ENCODE results near the gene ZBTB43. TPM values are rescaled to one million over a fixed set of nuclear protein-coding genes. Genes with fewer than 3 reads are reported as not detected.
"Not testable (repeated sequence)": the region's sequence is repeated elsewhere in the genome, so short reads cannot be mapped to it uniquely, and the experiment has no call there.

Gene ZBTB43
- polyA plus RNA-seq, 1 donor from 2014 or later: 12.3 TPM

DNA sequence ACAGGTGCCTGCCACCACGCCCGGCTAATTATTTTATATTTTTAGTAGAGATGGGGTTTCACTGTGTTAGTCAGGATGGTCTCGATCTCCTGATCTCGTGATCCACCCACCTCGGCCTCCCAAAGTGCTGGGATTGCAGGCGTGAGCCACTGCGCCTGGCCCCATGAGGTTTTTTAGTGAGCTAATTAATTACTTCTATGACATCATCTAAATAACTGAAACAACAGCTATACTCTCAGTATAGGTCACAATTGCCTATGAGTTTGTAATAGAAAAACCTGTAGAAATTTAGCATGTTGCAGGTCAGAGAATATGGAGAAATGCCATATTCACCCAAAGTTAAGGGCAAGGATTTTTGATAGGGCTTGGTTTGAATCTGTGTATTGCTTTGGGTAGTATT lies 12.8 kb downstream of the ZBTB43 start:
- Histone ChIP-seq H3K9me3 (ENCODE audit: low read length) (peaks cover 13% of the 10 kb centered on the region), H3K79me2 (replicated peaks; ENCODE audit: insufficient read depth, low read length) (peaks cover 15% of the 10 kb centered on the region)
- H4K20me1 ChIP-seq (ENCODE audit: insufficient read depth); H3K4me3 ChIP-seq (ENCODE audit: low read length); H2AFZ ChIP-seq (ENCODE audit: low read depth, low read length); H3K27me3 ChIP-seq (ENCODE audit: insufficient read depth, low read depth, low read length); H3K9ac ChIP-seq (ENCODE audit: low read length); H3F3A ChIP-seq (ENCODE audit: insufficient read depth, low read length, poor library complexity, severe bottlenecking); H3K36me3 ChIP-seq (ENCODE audit: insufficient read depth, low read length); H3K27ac ChIP-seq (ENCODE audit: low read length); H3K9me2 ChIP-seq (ENCODE audit: insufficient read depth, low read length); H3K4me2 ChIP-seq (ENCODE audit: low read length): not testable (repeated sequence)

DNA sequence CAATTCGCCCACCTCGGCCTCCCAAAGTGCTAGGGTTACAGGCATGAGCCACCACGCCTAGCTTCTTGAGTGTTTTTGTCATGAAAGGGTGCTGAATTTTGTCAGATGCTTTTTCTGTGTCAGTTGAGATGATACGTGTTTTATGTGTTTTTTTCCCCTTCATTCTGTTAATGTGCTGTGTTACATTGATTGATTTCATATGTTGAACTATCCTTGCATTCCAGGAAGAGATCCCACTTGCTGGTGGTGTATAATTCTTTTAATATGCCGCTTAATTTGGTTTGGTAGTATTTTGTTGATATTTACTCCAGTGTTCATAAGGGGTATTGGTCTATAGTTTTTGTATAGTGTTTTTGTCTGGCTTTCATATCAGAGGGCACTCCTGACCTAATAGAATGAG lies 13.6 kb downstream of the ZBTB43 start:
- no peak for TF ChIP-seq EZH2 (IDR thresholded peaks at IDR 0.05; ENCODE audit: borderline replicate concordance, insufficient read depth, low read length, poor library complexity, severe bottlenecking)
- TF ChIP-seq POLR2AphosphoS5 (IDR thresholded peaks at IDR 0.05): no peak
- no peak for TF ChIP-seq TAF1 (IDR thresholded peaks at IDR 0.05; ENCODE audit: low read depth)
- no peak for TF ChIP-seq SMC3 (conservative IDR thresholded peaks at IDR 0.05; ENCODE audit: poor library complexity)
- TF ChIP-seq, protein P1, sequence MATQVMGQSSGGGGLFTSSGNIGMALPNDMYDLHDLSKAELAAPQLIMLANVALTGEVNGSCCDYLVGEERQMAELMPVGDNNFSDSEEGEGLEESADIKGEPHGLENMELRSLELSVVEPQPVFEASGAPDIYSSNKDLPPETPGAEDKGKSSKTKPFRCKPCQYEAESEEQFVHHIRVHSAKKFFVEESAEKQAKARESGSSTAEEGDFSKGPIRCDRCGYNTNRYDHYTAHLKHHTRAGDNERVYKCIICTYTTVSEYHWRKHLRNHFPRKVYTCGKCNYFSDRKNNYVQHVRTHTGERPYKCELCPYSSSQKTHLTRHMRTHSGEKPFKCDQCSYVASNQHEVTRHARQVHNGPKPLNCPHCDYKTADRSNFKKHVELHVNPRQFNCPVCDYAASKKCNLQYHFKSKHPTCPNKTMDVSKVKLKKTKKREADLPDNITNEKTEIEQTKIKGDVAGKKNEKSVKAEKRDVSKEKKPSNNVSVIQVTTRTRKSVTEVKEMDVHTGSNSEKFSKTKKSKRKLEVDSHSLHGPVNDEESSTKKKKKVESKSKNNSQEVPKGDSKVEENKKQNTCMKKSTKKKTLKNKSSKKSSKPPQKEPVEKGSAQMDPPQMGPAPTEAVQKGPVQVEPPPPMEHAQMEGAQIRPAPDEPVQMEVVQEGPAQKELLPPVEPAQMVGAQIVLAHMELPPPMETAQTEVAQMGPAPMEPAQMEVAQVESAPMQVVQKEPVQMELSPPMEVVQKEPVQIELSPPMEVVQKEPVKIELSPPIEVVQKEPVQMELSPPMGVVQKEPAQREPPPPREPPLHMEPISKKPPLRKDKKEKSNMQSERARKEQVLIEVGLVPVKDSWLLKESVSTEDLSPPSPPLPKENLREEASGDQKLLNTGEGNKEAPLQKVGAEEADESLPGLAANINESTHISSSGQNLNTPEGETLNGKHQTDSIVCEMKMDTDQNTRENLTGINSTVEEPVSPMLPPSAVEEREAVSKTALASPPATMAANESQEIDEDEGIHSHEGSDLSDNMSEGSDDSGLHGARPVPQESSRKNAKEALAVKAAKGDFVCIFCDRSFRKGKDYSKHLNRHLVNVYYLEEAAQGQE (IDR thresholded peaks at IDR 0.05; ENCODE audit: borderline replicate concordance): no peak
- no peak for TF ChIP-seq RAD21 (conservative IDR thresholded peaks at IDR 0.05)
- no peak for TF ChIP-seq EP300 (conservative IDR thresholded peaks at IDR 0.05; ENCODE audit: poor library complexity, severe bottlenecking)
- TF ChIP-seq, protein P2, sequence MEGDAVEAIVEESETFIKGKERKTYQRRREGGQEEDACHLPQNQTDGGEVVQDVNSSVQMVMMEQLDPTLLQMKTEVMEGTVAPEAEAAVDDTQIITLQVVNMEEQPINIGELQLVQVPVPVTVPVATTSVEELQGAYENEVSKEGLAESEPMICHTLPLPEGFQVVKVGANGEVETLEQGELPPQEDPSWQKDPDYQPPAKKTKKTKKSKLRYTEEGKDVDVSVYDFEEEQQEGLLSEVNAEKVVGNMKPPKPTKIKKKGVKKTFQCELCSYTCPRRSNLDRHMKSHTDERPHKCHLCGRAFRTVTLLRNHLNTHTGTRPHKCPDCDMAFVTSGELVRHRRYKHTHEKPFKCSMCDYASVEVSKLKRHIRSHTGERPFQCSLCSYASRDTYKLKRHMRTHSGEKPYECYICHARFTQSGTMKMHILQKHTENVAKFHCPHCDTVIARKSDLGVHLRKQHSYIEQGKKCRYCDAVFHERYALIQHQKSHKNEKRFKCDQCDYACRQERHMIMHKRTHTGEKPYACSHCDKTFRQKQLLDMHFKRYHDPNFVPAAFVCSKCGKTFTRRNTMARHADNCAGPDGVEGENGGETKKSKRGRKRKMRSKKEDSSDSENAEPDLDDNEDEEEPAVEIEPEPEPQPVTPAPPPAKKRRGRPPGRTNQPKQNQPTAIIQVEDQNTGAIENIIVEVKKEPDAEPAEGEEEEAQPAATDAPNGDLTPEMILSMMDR (IDR thresholded peaks at IDR 0.05; ENCODE audit: poor library complexity, severe bottlenecking): no peak
- no peak for TF ChIP-seq MXI1 (conservative IDR thresholded peaks at IDR 0.05; ENCODE audit: poor library complexity, severe bottlenecking)
- Histone ChIP-seq H3K27me3 (ENCODE audit: insufficient read depth, low read depth, low read length) (no peaks in the 10 kb centered on the region), H3K27ac (ENCODE audit: low read length) (no peak overlapping the region), H3K4me3 (ENCODE audit: low read length) (no peak overlapping the region), H4K20me1 (ENCODE audit: insufficient read depth) (no peaks in the 10 kb centered on the region), H3K4me2 (ENCODE audit: low read length) (no peak overlapping the region), H3K9me2 (ENCODE audit: insufficient read depth, low read length) (no peaks in the 10 kb centered on the region), H2AFZ (ENCODE audit: low read depth, low read length) (no peak overlapping the region), H3K9ac (ENCODE audit: low read length) (no peak overlapping the region), H3K9me3 (ENCODE audit: low read length) (peaks cover 13% of the 10 kb centered on the region), H3F3A (ENCODE audit: insufficient read depth, low read length, poor library complexity, severe bottlenecking) (no peaks in the 10 kb centered on the region), H3K36me3 (ENCODE audit: insufficient read depth, low read length) (no peaks in the 10 kb centered on the region), H3K79me2 (replicated peaks; ENCODE audit: insufficient read depth, low read length) (peaks cover 12% of the 10 kb centered on the region)

DNA sequence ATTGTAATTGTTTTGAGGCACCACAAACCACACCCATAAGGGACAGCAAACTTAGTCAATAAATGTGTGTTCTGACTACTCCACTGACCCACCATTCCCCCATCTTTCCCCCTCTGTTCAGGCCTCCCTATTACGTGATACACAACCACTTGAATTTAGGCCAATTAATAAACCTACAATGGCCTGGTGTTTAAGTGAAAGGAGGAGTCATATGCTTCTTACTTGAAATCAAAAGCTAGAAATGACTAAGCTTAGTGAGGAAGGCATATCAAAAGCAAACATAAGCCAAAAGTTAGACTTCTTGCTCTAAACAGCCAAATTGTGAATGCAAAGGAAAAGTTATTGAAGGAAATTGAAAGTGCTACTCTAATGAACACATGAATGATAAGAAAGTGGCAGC lies 14.6 kb downstream of the ZBTB43 start:
- H4K20me1 ChIP-seq (ENCODE audit: insufficient read depth): no peaks in the 10 kb centered on the region
- TF ChIP-seq MXI1 (conservative IDR thresholded peaks at IDR 0.05; ENCODE audit: poor library complexity, severe bottlenecking): no peak
- TF ChIP-seq, protein P1 (IDR thresholded peaks at IDR 0.05; ENCODE audit: borderline replicate concordance): no peak
- TF ChIP-seq, protein P2 (IDR thresholded peaks at IDR 0.05; ENCODE audit: poor library complexity, severe bottlenecking): no peak
- TF ChIP-seq SMC3 (conservative IDR thresholded peaks at IDR 0.05; ENCODE audit: poor library complexity): no peak
- no peak for TF ChIP-seq POLR2AphosphoS5 (IDR thresholded peaks at IDR 0.05)
- TF ChIP-seq EZH2 (IDR thresholded peaks at IDR 0.05; ENCODE audit: borderline replicate concordance, insufficient read depth, low read length, poor library complexity, severe bottlenecking): no peak
- TF ChIP-seq RAD21 (conservative IDR thresholded peaks at IDR 0.05): no peak
- no peak for TF ChIP-seq EP300 (conservative IDR thresholded peaks at IDR 0.05; ENCODE audit: poor library complexity, severe bottlenecking)
- TF ChIP-seq TAF1 (IDR thresholded peaks at IDR 0.05; ENCODE audit: low read depth): no peak
- no peaks in the 10 kb centered on the region for H3K36me3 ChIP-seq (ENCODE audit: insufficient read depth, low read length)
- no peak overlapping the region for H3K4me3 ChIP-seq (ENCODE audit: low read length)
- no peak overlapping the region for H2AFZ ChIP-seq (ENCODE audit: low read depth, low read length)
- no peak overlapping the region for H3K27ac ChIP-seq (ENCODE audit: low read length)
- no peak overlapping the region for H3K4me2 ChIP-seq (ENCODE audit: low read length)
- no peaks in the 10 kb centered on the region for H3K27me3 ChIP-seq (ENCODE audit: insufficient read depth, low read depth, low read length)
- H3K9ac ChIP-seq (ENCODE audit: low read length): no peak overlapping the region
- H3F3A ChIP-seq (ENCODE audit: insufficient read depth, low read length, poor library complexity, severe bottlenecking): no peaks in the 10 kb centered on the region
- peaks cover 13% of the 10 kb centered on the region for H3K9me3 ChIP-seq (ENCODE audit: low read length)
- no peaks in the 10 kb centered on the region for H3K9me2 ChIP-seq (ENCODE audit: insufficient read depth, low read length)
- H3K79me2 ChIP-seq (replicated peaks; ENCODE audit: insufficient read depth, low read length): peaks cover 12% of the 10 kb centered on the region

All from neural cell (in vitro differentiated cells).